Suprapubic skin (tissue), 4 donors: Measurements from ENCODE around the gene PAX6. TPM values are rescaled to one million over a fixed set of nuclear protein-coding genes. Genes with fewer than 3 reads are reported as not detected.

Experiments
- DNase-seq, 2 donors: peaks; one replicate each; pipeline ENCODE4 v3.0.0-alpha.2; 2019; ENCODE audit warnings: low spot score in 2 of 2
- H3K27ac ChIP-seq: fragments of 200-600 bp; sonication (generic); one replicate; pipeline ENCODE4 v1.5.1; 2019
- H3K27me3 ChIP-seq: fragments of 200-600 bp; sonication (generic); one replicate; pipeline ENCODE4 v1.5.1; 2019
- H3K36me3 ChIP-seq: fragments of 200-600 bp; sonication (generic); one replicate; pipeline ENCODE4 v1.5.1; 2019
- H3K4me1 ChIP-seq: fragments of 200-600 bp; sonication (generic); one replicate; pipeline ENCODE4 v1.5.1; 2019
- H3K4me3 ChIP-seq: fragments of 200-600 bp; sonication (generic); one replicate; pipeline ENCODE4 v1.5.1; 2019; ENCODE audit warnings: mild to moderate bottlenecking
- H3K9me3 ChIP-seq: fragments of 200-600 bp; sonication (generic); one replicate; pipeline ENCODE4 v1.5.1; 2019
- EP300 ChIP-seq: sonication (generic); formaldehyde crosslinking; IDR thresholded peaks from one replicate; pipeline ENCODE4 v1.6.1; 2017; ENCODE audit warnings: antibody characterized with exemption
- POLR2A ChIP-seq, 2 donors: fragments of 450-650 bp; IDR thresholded peaks; one replicate each; pipeline ENCODE4 v1.6.1; 2017; ENCODE audit warnings: antibody characterized with exemption in 2 of 2, mild to moderate bottlenecking in 2 of 2, moderate library complexity in 2 of 2
- POLR2AphosphoS5 ChIP-seq, 3 donors: sonication (generic); formaldehyde crosslinking; IDR thresholded peaks; one replicate each; pipeline ENCODE4 v1.6.1; 2017; ENCODE audit warnings: antibody characterized with exemption in 3 of 3
- WGBS: methylation state at CpG from one replicate; pipeline ENCODE4 v1.1.5; 2018; 5-methylcytosine and 5-hydroxymethylcytosine counted together
- total RNA-seq, 4 donors: library from RNA; depleted of rRNA; stranded (reverse); fragments of >200 nt; gene quantifications; one replicate each; pipeline ENCODE4 v1.1.0, GENCODE V29; 2016
- TF ChIP-seq, protein P1 (sequence below), 2 donors: fragments of 200-600 bp in 1 of 2; fragments of 450-650 bp in 1 of 2; sonication (generic) in 1 of 2; IDR thresholded peaks; one replicate each; pipeline ENCODE4 v1.5.1; 2016 to 2019; ENCODE audit warnings: antibody characterized with exemption in 2 of 2, mild to moderate bottlenecking in 1 of 2, moderate library complexity in 1 of 2

Gene PAX6
- total RNA-seq, 4 donors from 2014 or later: 0.25 to 1.1 (median 0.29) TPM; not detected in 1

GRCh38 chr11:31830406-31830805 lies 19.3 kb upstream of the PAX6 start:
- WGBS: 83% methylated on average over 4 of the region's 4 CpGs
- Histone ChIP-seq H3K9me3 (no peaks in the 10 kb centered on the region), H3K4me3 (no peak overlapping the region), H3K27me3 (peaks cover 96% of the 10 kb centered on the region), H3K36me3 (no peaks in the 10 kb centered on the region), H3K27ac (no peak overlapping the region), H3K4me1 (peaks cover 16% of the 10 kb centered on the region)
- no peak for DNase-seq
- TF ChIP-seq EP300 (no peak), POLR2AphosphoS5 (IDR thresholded peaks at IDR 0.05) (no peak), POLR2A (IDR thresholded peaks at IDR 0.05) (no peak)
- TF ChIP-seq, protein P1, sequence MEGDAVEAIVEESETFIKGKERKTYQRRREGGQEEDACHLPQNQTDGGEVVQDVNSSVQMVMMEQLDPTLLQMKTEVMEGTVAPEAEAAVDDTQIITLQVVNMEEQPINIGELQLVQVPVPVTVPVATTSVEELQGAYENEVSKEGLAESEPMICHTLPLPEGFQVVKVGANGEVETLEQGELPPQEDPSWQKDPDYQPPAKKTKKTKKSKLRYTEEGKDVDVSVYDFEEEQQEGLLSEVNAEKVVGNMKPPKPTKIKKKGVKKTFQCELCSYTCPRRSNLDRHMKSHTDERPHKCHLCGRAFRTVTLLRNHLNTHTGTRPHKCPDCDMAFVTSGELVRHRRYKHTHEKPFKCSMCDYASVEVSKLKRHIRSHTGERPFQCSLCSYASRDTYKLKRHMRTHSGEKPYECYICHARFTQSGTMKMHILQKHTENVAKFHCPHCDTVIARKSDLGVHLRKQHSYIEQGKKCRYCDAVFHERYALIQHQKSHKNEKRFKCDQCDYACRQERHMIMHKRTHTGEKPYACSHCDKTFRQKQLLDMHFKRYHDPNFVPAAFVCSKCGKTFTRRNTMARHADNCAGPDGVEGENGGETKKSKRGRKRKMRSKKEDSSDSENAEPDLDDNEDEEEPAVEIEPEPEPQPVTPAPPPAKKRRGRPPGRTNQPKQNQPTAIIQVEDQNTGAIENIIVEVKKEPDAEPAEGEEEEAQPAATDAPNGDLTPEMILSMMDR (IDR thresholded peaks at IDR 0.05): no peak

DNA sequence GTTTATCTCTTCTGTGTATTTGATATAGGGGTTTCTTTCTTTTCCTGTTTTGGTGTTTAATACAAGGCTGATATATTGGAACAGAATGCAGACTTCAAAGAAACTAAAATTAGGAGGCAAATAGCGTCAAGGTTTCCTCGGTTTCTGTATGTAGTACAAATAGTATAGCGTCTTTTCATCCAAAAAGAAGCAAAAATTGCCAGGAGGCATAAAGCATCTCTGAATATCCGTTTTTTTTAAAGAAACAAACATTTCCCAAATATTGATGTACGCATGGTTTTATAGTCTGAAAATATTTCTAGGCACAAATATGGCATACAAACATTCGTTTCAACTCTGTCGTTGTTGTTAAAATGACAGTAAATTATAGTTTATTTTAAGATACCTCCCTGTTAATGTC lies 17.1 kb upstream of the PAX6 start:
- no peaks in the 10 kb centered on the region for H3K9me3 ChIP-seq
- peaks cover 23% of the 10 kb centered on the region for H3K4me1 ChIP-seq
- H3K27ac ChIP-seq: no peak overlapping the region
- peaks cover 99% of the 10 kb centered on the region for H3K27me3 ChIP-seq
- no peak overlapping the region for H3K4me3 ChIP-seq
- H3K36me3 ChIP-seq: no peaks in the 10 kb centered on the region
- no peak for DNase-seq
- TF ChIP-seq, protein P1 (IDR thresholded peaks at IDR 0.05): no peak
- no peak for TF ChIP-seq EP300
- no peak for TF ChIP-seq POLR2AphosphoS5 (IDR thresholded peaks at IDR 0.05)
- TF ChIP-seq POLR2A (IDR thresholded peaks at IDR 0.05): no peak
- 32% methylated on average over 7 of the region's 7 CpGs for WGBS

DNA sequence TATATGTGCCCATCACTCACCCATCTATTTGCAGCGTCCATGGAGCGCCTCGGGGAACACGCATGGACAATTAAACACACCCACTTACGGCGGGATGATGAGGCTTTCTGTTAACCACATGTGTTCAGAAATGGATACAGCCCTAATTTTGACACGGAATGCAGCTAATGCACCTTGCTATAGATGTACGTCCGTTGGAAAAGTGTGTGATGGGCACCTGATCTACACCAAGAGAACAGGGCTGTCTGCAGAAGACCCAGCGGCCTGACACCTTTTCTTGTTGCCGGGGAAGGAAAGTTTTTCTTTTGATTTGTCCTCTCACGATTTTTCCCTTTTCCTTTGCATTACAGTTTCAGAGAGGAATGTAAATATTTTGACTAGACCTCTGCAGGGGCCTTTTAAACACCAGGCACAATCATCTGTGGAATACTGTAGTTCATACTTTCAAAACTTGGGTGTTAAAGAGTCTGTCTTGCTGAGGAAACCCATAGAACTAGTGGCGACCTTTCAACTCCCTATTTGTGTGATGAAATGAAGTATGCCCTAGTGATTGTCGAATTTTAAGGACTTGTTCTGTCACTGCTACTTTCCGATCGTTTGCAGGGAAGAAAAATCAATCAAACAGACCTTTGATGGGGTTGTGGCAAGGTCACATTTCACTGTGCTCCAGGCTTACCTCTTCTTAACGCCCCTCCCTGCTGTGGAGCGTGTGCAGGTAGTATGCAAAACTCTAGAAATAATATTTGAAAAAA lies 16.5 kb upstream of the PAX6 start:
- Histone ChIP-seq H3K4me1 (peaks cover 23% of the 10 kb centered on the region), H3K36me3 (no peaks in the 10 kb centered on the region), H3K27ac (no peak overlapping the region), H3K4me3 (no peak overlapping the region), H3K27me3 (peaks cover 100% of the 10 kb centered on the region), H3K9me3 (no peaks in the 10 kb centered on the region)
- TF ChIP-seq, protein P1 (IDR thresholded peaks at IDR 0.05): no peak
- no peak for DNase-seq
- WGBS: 10% methylated on average over 16 of the region's 18 CpGs

- Histone ChIP-seq H3K27me3 (peaks cover 100% of the 10 kb centered on the region), H3K36me3 (no peaks in the 10 kb centered on the region), H3K4me3 (no peak overlapping the region), H3K27ac (no peak overlapping the region), H3K4me1 (peaks cover 23% of the 10 kb centered on the region), H3K9me3 (no peaks in the 10 kb centered on the region)
- TF ChIP-seq POLR2AphosphoS5 (IDR thresholded peaks at IDR 0.05) (no peak), EP300 (no peak), POLR2A (IDR thresholded peaks at IDR 0.05) (no peak)
- TF ChIP-seq, protein P1 (IDR thresholded peaks at IDR 0.05): no peak
- 7% methylated on average over 53 of the region's 55 CpGs for WGBS
- no peak for DNase-seq
Observed at GRCh38 chr11:31826536-31827438, 15.7 kb upstream of the PAX6 start.

DNA sequence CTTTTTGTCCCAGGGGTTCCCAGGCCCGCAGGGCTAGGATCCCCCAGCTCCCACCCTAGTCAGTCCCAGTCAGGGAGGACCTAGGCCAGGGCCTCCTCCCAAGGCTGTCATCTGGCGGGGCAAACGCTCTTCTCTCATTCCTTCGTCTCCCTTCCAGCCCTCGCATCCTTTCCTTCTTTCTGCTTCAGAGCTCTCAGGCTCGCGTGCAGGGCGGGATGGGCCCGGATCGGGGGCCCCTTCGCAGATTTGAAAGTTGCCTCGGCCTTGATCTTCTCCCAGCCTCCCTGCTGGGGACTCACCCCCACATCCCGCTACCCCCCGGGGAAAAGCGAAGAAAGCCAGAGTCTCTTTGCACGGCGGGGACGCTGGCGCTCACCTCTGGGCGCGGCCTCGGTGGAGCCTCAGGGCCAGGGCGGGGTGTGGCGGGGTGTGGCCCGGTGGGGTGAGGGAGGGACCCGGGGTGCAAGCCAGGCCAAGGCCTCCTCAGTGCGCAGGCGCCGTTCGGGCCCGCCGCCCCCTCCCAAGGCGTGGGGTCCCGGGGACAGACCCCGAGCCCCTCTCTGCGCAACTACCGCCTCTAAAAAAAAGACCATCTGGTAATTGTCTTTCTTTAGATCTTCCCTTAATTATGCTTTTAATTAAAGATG lies 14.8 kb upstream of the PAX6 start:
- WGBS: 4% methylated on average over 34 of the region's 37 CpGs
- Histone ChIP-seq H3K27me3 (peaks cover 100% of the 10 kb centered on the region), H3K27ac (no peak overlapping the region), H3K9me3 (no peaks in the 10 kb centered on the region), H3K36me3 (no peaks in the 10 kb centered on the region), H3K4me3 (no peak overlapping the region), H3K4me1 (peaks cover 23% of the 10 kb centered on the region)
- no peak for DNase-seq
- TF ChIP-seq, protein P1 (IDR thresholded peaks at IDR 0.05): no peak
- TF ChIP-seq POLR2A (IDR thresholded peaks at IDR 0.05): no peak
- TF ChIP-seq POLR2AphosphoS5 (IDR thresholded peaks at IDR 0.05): no peak
- TF ChIP-seq EP300: no peak
